ENCODE measurements around the gene OTOP2. TPM values are rescaled to one million over a fixed set of nuclear protein-coding genes. Genes with fewer than 3 reads are reported as not detected.

OTOP2 gene
- not detected in 2 replicates for total RNA-seq

GRCh38 chr17:74924250-74924948 is at the start of gene OTOP2:
TSS of gene OTOP2 (plus strand) at chr17:74924273. CDS start at chr17:74924633, 360 bp downstream.

GRCh38 chr17:74892974-74893911 is 30.8 kb upstream of the OTOP2 start, which contains the start of gene FADS6:
TSS of gene FADS6 (minus strand) at chr17:74893633. CDS start at chr17:74893595, 38 bp downstream.

GRCh38 chr17:74922694-74923537 is 1.2 kb upstream of the OTOP2 start, which contains the start of gene USH1G:
TSS of gene USH1G (minus strand) at chr17:74923255. CDS start at chr17:74923073, 182 bp downstream.

GRCh38 chr17:74935585-74936469 is 11.8 kb downstream of the OTOP2 start, which contains the start of gene OTOP3:
TSS of gene OTOP3 (plus strand) at chr17:74935898. CDS start at chr17:74935922, 24 bp downstream.

GRCh38 chr17:74972107-74972972 is 48.3 kb downstream of the OTOP2 start, which contains the start of gene HID1:
TSS of gene HID1 (minus strand) at chr17:74972759. CDS start at chr17:74972656, 103 bp downstream.

Other genes with a start within 250 kb of the OTOP2 start
- gene CD300LF, start 211.3 kb upstream of the OTOP2 start, total RNA-seq, result not detected in 2 replicates
- 0.09 and 0.43 TPM in 2 replicates for gene RAB37, start 187.0 kb upstream of the OTOP2 start, total RNA-seq
- gene NHERF1, start 175.6 kb upstream of the OTOP2 start, total RNA-seq, result 4.3 and 5.4 TPM in 2 replicates
- gene NAT9, start 147.9 kb upstream of the OTOP2 start, total RNA-seq, result 34.6 and 44.1 TPM in 2 replicates
- gene GRIN2C, start 64.4 kb upstream of the OTOP2 start, total RNA-seq, result under 0.01 and 0.28 TPM in 2 replicates
- gene FDXR, start 51.3 kb upstream of the OTOP2 start, total RNA-seq, result 38.4 and 45.8 TPM in 2 replicates
- not detected in 2 replicates for gene FADS6, start 30.6 kb upstream of the OTOP2 start, total RNA-seq
- under 0.01 TPM in 1 of 2 replicates, not detected in the other for gene USH1G, start 1.0 kb upstream of the OTOP2 start, total RNA-seq
- not detected in 2 replicates for gene OTOP3, start 11.6 kb downstream of the OTOP2 start, total RNA-seq
- 0.28 TPM in 2 replicates for gene HID1, start 48.5 kb downstream of the OTOP2 start, total RNA-seq
- gene CDR2L, start 63.4 kb downstream of the OTOP2 start, total RNA-seq, result 7.4 and 10.9 TPM in 2 replicates
- 31.2 and 32.7 TPM in 2 replicates for gene MRPL58, start 88.4 kb downstream of the OTOP2 start, total RNA-seq
- 365 and 394 TPM in 2 replicates for gene ATP5PD, start 122.7 kb downstream of the OTOP2 start, total RNA-seq
- 9.8 and 16.1 TPM in 2 replicates for gene KCTD2, start 123.0 kb downstream of the OTOP2 start, total RNA-seq
- gene SLC16A5, start 163.7 kb downstream of the OTOP2 start, total RNA-seq, result 6.1 and 11.0 TPM in 2 replicates
- gene ARMC7, start 185.7 kb downstream of the OTOP2 start, total RNA-seq, result 2.1 and 2.2 TPM in 2 replicates
- 19.6 and 51.6 TPM in 2 replicates for gene NT5C, start 207.5 kb downstream of the OTOP2 start, total RNA-seq
- gene JPT1, start 230.2 kb downstream of the OTOP2 start, total RNA-seq, result 40.0 and 49.9 TPM in 2 replicates